ENCODE results near the gene PPP1R3G. TPM values are rescaled to one million over a fixed set of nuclear protein-coding genes. Genes with fewer than 3 reads are reported as not detected.
A peak's percentile ranks its signal among the peaks of the same experiment; 100 is the strongest.

The PPP1R3G gene
- total RNA-seq, 2 donors from 2014 or later = 1.5 to 1.7 TPM

DNA sequence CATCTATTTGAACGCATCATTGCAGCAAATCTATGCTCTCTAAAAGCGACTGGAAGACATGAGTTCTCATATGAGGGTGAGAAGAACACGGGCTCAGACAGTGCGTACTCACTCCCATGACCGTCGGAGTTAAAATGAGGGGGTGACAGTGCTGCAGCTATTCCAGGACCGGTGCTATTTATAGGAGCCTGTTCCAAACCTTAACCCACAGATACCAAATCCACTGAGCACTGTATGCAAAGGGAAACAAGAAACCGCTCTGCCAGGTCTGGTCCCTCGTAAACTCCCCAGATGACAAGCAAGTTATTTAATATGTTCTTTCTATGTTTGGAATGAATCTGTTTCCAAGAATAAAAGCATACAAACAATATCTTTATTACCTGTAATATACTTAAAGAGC, 22.9 kb downstream of the PPP1R3G start:
- WGBS = 20% methylated on average over 9 of the region's 9 CpGs

DNA sequence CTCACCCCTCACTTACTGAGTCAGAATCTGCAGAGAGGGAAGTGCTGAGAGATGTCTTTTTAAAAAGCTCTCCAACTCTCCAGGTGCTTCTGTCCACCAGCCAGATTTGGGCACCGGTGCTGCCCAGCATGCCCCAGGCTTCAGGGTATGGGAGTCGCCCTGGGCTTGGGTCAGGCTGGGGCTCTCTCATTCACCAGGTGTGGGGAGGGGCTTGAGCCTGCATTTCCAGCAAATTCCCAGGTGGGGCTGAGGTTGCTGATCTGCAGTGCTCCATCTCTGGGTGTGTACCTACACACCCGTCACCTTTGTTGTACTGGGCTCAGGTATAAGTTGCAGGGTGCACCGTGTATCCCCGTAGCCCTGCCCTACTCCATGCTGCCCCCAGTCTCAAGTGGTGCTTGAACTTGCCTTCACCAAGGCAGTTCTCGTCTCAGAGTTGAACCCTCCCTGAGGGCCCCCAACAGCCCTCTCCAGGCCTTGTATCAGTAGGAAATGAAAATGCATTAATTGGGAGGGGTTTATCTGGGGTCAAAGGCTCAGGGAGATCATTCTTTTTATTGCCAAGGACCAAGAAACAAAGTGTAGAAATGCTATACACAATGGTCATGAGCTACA, 23.5 kb downstream of the PPP1R3G start:
- intact Hi-C loops (cut with DNase I) = no loop called here
- Histone ChIP-seq H3K27me3 (replicated peaks; ENCODE audit: insufficient read depth) (no peaks in the 10 kb centered on the region), H3K4me1 (replicated peaks) (no peaks in the 10 kb centered on the region), H3K4me3 (no peak overlapping the region), H3K27ac (no peak overlapping the region), H3K36me3 (no peaks in the 10 kb centered on the region), H3K9me3 (no peaks in the 10 kb centered on the region)
- WGBS = 66% methylated on average over 6 of the region's 6 CpGs
- TF ChIP-seq POLR2AphosphoS5 (IDR thresholded peaks at IDR 0.05) = no peak
- no peak for TF ChIP-seq CTCF (IDR thresholded peaks at IDR 0.05)
- no peak for TF ChIP-seq POLR2A (IDR thresholded peaks at IDR 0.05)
- no peak for DNase-seq (ENCODE audit: low spot score)

More for the DNA sequence above, 22.9 kb downstream of the PPP1R3G start:
- no peak for TF ChIP-seq CTCF (IDR thresholded peaks at IDR 0.05)
- TF ChIP-seq POLR2AphosphoS5 (IDR thresholded peaks at IDR 0.05) = peak; percentile 66
- no peaks in the 10 kb centered on the region for H3K27me3 ChIP-seq (replicated peaks; ENCODE audit: insufficient read depth)
- H3K9me3 ChIP-seq = no peaks in the 10 kb centered on the region
- H3K4me3 ChIP-seq = no peak overlapping the region
- no peak for DNase-seq (ENCODE audit: low spot score)
- no peaks in the 10 kb centered on the region for H3K36me3 ChIP-seq
- H3K27ac ChIP-seq = no peak overlapping the region
- H3K4me1 ChIP-seq (replicated peaks) = no peaks in the 10 kb centered on the region
- intact Hi-C loops (cut with DNase I) = no loop called here

- H3K27ac ChIP-seq = no peak overlapping the region
- no peaks in the 10 kb centered on the region for H3K36me3 ChIP-seq
- WGBS = 94% methylated on average over 10 of the region's 10 CpGs
- no peaks in the 10 kb centered on the region for H3K9me3 ChIP-seq
- intact Hi-C loops (cut with DNase I) = no loop called here
- no peak for TF ChIP-seq POLR2A (IDR thresholded peaks at IDR 0.05)
- no peak for TF ChIP-seq POLR2AphosphoS5 (IDR thresholded peaks at IDR 0.05)
- TF ChIP-seq CTCF (IDR thresholded peaks at IDR 0.05) = no peak
- DNase-seq (ENCODE audit: low spot score) = no peak
- H3K4me1 ChIP-seq (replicated peaks) = no peaks in the 10 kb centered on the region
- H3K27me3 ChIP-seq (replicated peaks; ENCODE audit: insufficient read depth) = no peaks in the 10 kb centered on the region
- H3K4me3 ChIP-seq = no peak overlapping the region
Measured at GRCh38 chr6:5109436-5109835, 24.3 kb downstream of the PPP1R3G start.

GRCh38 chr6:5110246-5110645, 25.1 kb downstream of the PPP1R3G start:
- 92% methylated on average over 16 of the region's 16 CpGs for WGBS
- TF ChIP-seq CTCF (IDR thresholded peaks at IDR 0.05) (no peak), POLR2AphosphoS5 (IDR thresholded peaks at IDR 0.05) (no peak), POLR2A (IDR thresholded peaks at IDR 0.05) (no peak)
- no peaks in the 10 kb centered on the region for H3K4me1 ChIP-seq (replicated peaks)
- intact Hi-C loops (cut with DNase I) = no loop called here
- no peaks in the 10 kb centered on the region for H3K36me3 ChIP-seq
- no peaks in the 10 kb centered on the region for H3K27me3 ChIP-seq (replicated peaks; ENCODE audit: insufficient read depth)
- no peak overlapping the region for H3K27ac ChIP-seq
- DNase-seq (ENCODE audit: low spot score) = no peak
- H3K9me3 ChIP-seq = no peaks in the 10 kb centered on the region
- H3K4me3 ChIP-seq = no peak overlapping the region

DNA sequence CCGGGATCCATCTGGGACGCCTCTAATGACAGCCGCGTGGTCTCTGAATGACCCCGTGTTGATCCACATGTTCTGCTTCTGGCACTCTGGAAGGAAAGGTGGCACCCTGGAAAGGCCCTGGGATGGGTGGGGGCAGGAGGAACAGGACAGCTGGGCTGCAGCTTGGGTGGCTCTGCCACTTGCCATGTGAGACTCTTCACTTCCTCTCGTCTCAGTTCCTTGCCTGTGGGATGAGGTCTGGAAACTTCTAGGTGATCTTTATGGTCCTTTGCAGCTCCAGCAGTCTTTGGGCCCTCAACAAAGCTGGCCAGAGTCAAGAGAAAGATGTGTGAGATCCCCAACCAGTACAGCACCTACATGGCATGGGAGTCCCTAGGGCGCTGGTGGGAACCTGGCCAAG, 26.5 kb downstream of the PPP1R3G start:
- TF ChIP-seq CTCF (IDR thresholded peaks at IDR 0.05) (no peak), POLR2AphosphoS5 (IDR thresholded peaks at IDR 0.05) (no peak), POLR2A (IDR thresholded peaks at IDR 0.05) (no peak)
- Histone ChIP-seq H3K4me1 (replicated peaks) (no peaks in the 10 kb centered on the region), H3K27me3 (replicated peaks; ENCODE audit: insufficient read depth) (no peaks in the 10 kb centered on the region), H3K4me3 (no peak overlapping the region), H3K36me3 (no peaks in the 10 kb centered on the region), H3K27ac (no peak overlapping the region), H3K9me3 (no peaks in the 10 kb centered on the region)
- intact Hi-C loops (cut with DNase I) = no loop called here
- DNase-seq (ENCODE audit: low spot score) = no peak
- WGBS = 94% methylated on average over 7 of the region's 7 CpGs
